Astrocyte (in vitro differentiated cells and primary cell): ENCODE measurements around the gene ALKBH3. TPM values are rescaled to one million over a fixed set of nuclear protein-coding genes. Genes with fewer than 3 reads are reported as not detected.
A peak's percentile ranks its signal among the peaks of the same experiment; 100 is the strongest.

ENCODE experiments used
- DNase-seq: peaks from one replicate; pipeline ENCODE4 v3.0.0-alpha.2; 2010; ENCODE audit warnings: low read depth
- FAIRE-seq: peaks from 2 replicates; lab custom pipeline; 2011; peaks lifted over from hg19 to GRCh38; lab: Jason Lieb, UNC
- H2AFZ ChIP-seq: 2 replicates; pipeline ENCODE4 v1.6.0; 2012; ENCODE audit warnings: low read depth, low read length, inconsistent platforms
- H3K27ac ChIP-seq: 2 replicates; pipeline ENCODE4 v1.5.1; 2011; ENCODE audit warnings: low read depth, low read length, inconsistent platforms
- H3K27me3 ChIP-seq: 2 replicates; pipeline ENCODE4 v1.6.0; 2011; ENCODE audit warnings: low read length, inconsistent platforms; ENCODE audit not compliant: insufficient read depth
- H3K36me3 ChIP-seq: 2 replicates; pipeline ENCODE4 v1.5.1; 2011; ENCODE audit warnings: low read length, inconsistent platforms; ENCODE audit not compliant: insufficient read depth
- H3K4me1 ChIP-seq: 2 replicates; pipeline ENCODE4 v1.5.1; 2011; ENCODE audit warnings: low read length, inconsistent platforms; ENCODE audit not compliant: insufficient read depth
- H3K4me2 ChIP-seq: 2 replicates; pipeline ENCODE4 v1.6.0; 2012; ENCODE audit warnings: low read length, inconsistent platforms
- H3K4me3 ChIP-seq: 2 replicates; pipeline ENCODE4 v1.5.1; 2011; ENCODE audit warnings: low read depth, mild to moderate bottlenecking, low read length, inconsistent platforms; ENCODE audit not compliant: insufficient read depth
- H3K79me2 ChIP-seq: 2 replicates; pipeline ENCODE4 v1.6.0; 2012; ENCODE audit warnings: mild to moderate bottlenecking, low read length, inconsistent platforms; ENCODE audit not compliant: insufficient read depth
- H3K9ac ChIP-seq: 2 replicates; pipeline ENCODE4 v1.6.0; 2012; ENCODE audit warnings: mild to moderate bottlenecking, low read length, inconsistent platforms
- H3K9me3 ChIP-seq: 2 replicates; pipeline ENCODE4 v1.5.1; 2012; ENCODE audit warnings: low read depth, mild to moderate bottlenecking, low read length, inconsistent platforms; ENCODE audit not compliant: insufficient read depth
- H4K20me1 ChIP-seq: 2 replicates; pipeline ENCODE4 v1.6.0; 2012; ENCODE audit warnings: low read length, inconsistent platforms; ENCODE audit not compliant: insufficient read depth
- H3K27ac Mint-ChIP-seq: one replicate; pipeline ENCODE4 v1.8.0; 2021; ENCODE audit warnings: mild to moderate bottlenecking, mixed read lengths; ENCODE audit not compliant: unreplicated experiment
- H3K27me3 Mint-ChIP-seq: one replicate; pipeline ENCODE4 v1.8.0; 2021; ENCODE audit warnings: low read depth, mixed read lengths; ENCODE audit not compliant: unreplicated experiment
- H3K36me3 Mint-ChIP-seq: one replicate; pipeline ENCODE4 v1.8.0; 2021; ENCODE audit warnings: low read depth, mixed read lengths; ENCODE audit not compliant: unreplicated experiment
- H3K4me1 Mint-ChIP-seq: one replicate; pipeline ENCODE4 v1.8.0; 2021; ENCODE audit warnings: low read depth, mixed read lengths; ENCODE audit not compliant: unreplicated experiment
- H3K4me3 Mint-ChIP-seq: one replicate; pipeline ENCODE4 v1.8.0; 2021; ENCODE audit warnings: mild to moderate bottlenecking, moderate library complexity, mixed read lengths; ENCODE audit not compliant: unreplicated experiment
- H3K9me3 Mint-ChIP-seq: one replicate; pipeline ENCODE4 v1.8.0; 2021; ENCODE audit warnings: mild to moderate bottlenecking, mixed read lengths; ENCODE audit not compliant: unreplicated experiment
- EZH2 ChIP-seq: IDR thresholded peaks from 2 replicates; pipeline ENCODE4 v1.6.1; 2012; ENCODE audit warnings: mild to moderate bottlenecking, low read length, inconsistent platforms; ENCODE audit not compliant: insufficient read depth
- total RNA-seq: library from RNA; stranded (reverse); gene quantifications from 2 replicates; pipeline ENCODE4 v1.2.1, GENCODE V29; 2021
- TF ChIP-seq, protein P1 (sequence below): IDR thresholded peaks from 2 replicates; pipeline ENCODE4 v1.5.1; 2011; ENCODE audit warnings: low read depth, mild to moderate bottlenecking, inconsistent platforms, low read length, moderate library complexity; ENCODE audit not compliant: insufficient read depth

ALKBH3 gene
- total RNA-seq, 1 donor from 2014 or later: 30.5 TPM

DNA sequence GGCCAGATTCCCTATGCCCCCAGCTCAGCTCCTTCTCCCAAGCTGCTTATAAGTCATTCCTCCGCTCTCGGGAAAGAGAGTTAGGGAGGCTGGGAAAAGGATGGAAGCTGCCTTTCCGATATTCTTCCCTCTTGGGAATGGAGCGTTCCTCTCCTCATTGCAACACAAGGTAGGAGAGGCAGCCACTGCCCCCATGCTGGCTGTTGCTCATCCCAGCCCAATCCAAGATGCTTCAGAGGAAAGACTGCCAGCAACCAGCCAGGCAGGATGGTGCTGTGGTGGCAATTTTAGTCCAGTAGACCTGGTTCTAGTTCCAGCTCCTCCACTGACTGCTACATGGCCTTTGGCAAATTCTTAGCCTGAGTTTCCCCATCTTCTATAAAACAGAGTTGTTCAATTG lies 48.1 kb downstream of the ALKBH3 start:
- H3K9ac ChIP-seq: no peak overlapping the region
- Mint-ChIP-seq H3K36me3 (peaks cover 4% of the 10 kb centered on the region), H3K4me3 (peak overlapping the region; percentile 40), H3K27me3 (peaks cover 12% of the 10 kb centered on the region), H3K4me1 (peaks cover 34% of the 10 kb centered on the region), H3K27ac (no peak overlapping the region), H3K9me3 (no peaks in the 10 kb centered on the region)
- DNase-seq (no peak), FAIRE-seq (no peak)
- H4K20me1 ChIP-seq: no peaks in the 10 kb centered on the region
- no peak overlapping the region for H2AFZ ChIP-seq
- H3K4me3 ChIP-seq: no peak overlapping the region
- no peaks in the 10 kb centered on the region for H3K79me2 ChIP-seq
- no peaks in the 10 kb centered on the region for H3K9me3 ChIP-seq
- no peak overlapping the region for H3K4me2 ChIP-seq
- TF ChIP-seq EZH2: no peak
- TF ChIP-seq, protein P1, sequence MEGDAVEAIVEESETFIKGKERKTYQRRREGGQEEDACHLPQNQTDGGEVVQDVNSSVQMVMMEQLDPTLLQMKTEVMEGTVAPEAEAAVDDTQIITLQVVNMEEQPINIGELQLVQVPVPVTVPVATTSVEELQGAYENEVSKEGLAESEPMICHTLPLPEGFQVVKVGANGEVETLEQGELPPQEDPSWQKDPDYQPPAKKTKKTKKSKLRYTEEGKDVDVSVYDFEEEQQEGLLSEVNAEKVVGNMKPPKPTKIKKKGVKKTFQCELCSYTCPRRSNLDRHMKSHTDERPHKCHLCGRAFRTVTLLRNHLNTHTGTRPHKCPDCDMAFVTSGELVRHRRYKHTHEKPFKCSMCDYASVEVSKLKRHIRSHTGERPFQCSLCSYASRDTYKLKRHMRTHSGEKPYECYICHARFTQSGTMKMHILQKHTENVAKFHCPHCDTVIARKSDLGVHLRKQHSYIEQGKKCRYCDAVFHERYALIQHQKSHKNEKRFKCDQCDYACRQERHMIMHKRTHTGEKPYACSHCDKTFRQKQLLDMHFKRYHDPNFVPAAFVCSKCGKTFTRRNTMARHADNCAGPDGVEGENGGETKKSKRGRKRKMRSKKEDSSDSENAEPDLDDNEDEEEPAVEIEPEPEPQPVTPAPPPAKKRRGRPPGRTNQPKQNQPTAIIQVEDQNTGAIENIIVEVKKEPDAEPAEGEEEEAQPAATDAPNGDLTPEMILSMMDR: no peak
- peaks cover 4% of the 10 kb centered on the region for H3K27me3 ChIP-seq
- H3K4me1 ChIP-seq: peaks cover 22% of the 10 kb centered on the region
- H3K27ac ChIP-seq: no peak overlapping the region
- no peaks in the 10 kb centered on the region for H3K36me3 ChIP-seq

DNA sequence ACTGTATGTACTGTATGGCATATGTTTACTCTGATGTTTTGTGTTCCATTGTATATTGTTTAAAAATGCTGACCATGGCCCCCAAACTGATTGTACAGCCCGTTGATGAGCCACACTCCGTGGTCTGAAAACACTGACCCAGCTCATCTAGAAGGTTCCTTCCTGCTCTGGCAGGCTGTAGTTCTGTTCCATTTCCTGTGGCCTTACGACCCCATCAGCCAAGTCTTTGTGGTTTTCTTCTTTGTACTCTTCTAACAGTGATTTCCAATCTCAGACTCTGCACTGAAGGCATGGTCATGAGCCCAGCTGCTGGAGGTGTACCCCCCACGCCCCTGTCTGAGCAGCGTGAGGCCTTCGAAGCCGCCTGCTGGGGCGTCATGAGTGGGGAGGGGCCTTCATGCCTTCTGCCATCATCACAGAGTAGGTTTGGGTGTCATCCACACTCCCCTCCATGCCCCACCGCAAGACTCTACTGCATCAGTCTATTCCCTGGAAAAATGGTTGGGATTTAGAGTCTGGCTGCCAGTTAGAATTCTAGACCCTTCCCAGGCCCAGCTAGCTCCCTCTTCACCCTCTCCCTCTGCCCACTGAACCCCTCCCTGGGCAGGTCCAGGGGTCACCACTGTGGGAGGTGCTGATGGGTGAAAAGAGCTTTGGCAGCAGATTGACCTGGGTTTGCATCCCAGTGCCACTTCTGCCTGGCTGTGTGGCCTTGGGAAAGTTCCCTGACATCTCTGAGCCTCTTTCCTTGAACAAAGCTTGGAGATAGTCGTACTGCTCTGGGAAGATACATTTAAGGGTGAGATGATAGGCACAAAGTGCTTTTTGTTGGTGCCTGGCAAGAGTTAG lies 50.5 kb downstream of the ALKBH3 start:
- DNase-seq: peak; percentile 56
- Histone ChIP-seq H3K4me3 (no peak overlapping the region), H3K27me3 (peaks cover 4% of the 10 kb centered on the region), H3K9me3 (no peaks in the 10 kb centered on the region), H4K20me1 (no peaks in the 10 kb centered on the region), H2AFZ (no peak overlapping the region), H3K4me2 (no peak overlapping the region), H3K9ac (no peak overlapping the region), H3K4me1 (peaks cover 17% of the 10 kb centered on the region), H3K36me3 (no peaks in the 10 kb centered on the region), H3K79me2 (no peaks in the 10 kb centered on the region), H3K27ac (no peak overlapping the region)
- Mint-ChIP-seq H3K4me3 (no peak overlapping the region), H3K27me3 (peaks cover 13% of the 10 kb centered on the region), H3K36me3 (peaks cover 4% of the 10 kb centered on the region), H3K4me1 (peaks cover 19% of the 10 kb centered on the region), H3K9me3 (no peaks in the 10 kb centered on the region), H3K27ac (peak overlapping the region; percentile 79)
- FAIRE-seq: no peak
- TF ChIP-seq, protein P1: no peak
- no peak for TF ChIP-seq EZH2

DNA sequence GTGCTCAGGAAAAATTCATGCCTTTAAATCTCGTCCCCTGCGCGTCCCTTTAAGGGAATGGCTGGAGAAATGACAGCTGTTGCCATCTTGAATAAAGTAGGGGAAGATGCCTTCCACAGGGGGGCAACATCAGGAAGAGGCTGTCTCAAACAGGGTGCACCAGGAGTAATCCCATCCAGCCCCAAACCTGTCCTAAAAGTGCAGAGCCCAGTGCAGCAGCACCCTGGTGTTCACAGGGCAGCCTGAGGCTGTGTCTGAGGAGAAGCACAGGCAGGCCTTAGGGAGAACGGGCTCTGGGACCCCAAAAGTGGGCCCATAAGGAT lies 51.0 kb downstream of the ALKBH3 start:
- DNase-seq (no peak), FAIRE-seq (no peak)
- Histone ChIP-seq H2AFZ (no peak overlapping the region), H3K4me1 (peaks cover 17% of the 10 kb centered on the region), H4K20me1 (no peaks in the 10 kb centered on the region), H3K9ac (no peak overlapping the region), H3K4me3 (no peak overlapping the region), H3K4me2 (no peak overlapping the region), H3K27ac (no peak overlapping the region), H3K79me2 (no peaks in the 10 kb centered on the region), H3K9me3 (no peaks in the 10 kb centered on the region), H3K36me3 (no peaks in the 10 kb centered on the region), H3K27me3 (peaks cover 4% of the 10 kb centered on the region)
- Mint-ChIP-seq H3K27ac (no peak overlapping the region), H3K36me3 (peaks cover 4% of the 10 kb centered on the region), H3K9me3 (no peaks in the 10 kb centered on the region), H3K4me1 (peaks cover 15% of the 10 kb centered on the region), H3K27me3 (peaks cover 14% of the 10 kb centered on the region), H3K4me3 (no peak overlapping the region)
- TF ChIP-seq, protein P1: no peak
- no peak for TF ChIP-seq EZH2
